ENCODE results near the gene CAPZB. TPM values are rescaled to one million over a fixed set of nuclear protein-coding genes. Genes with fewer than 3 reads are reported as not detected.

Gene CAPZB
- total and polyA plus RNA-seq, 2 experiments from 2014 or later: 86.2 to 278 TPM

- TF ChIP-seq CTCF (IDR thresholded peaks at IDR 0.05; ENCODE audit: low read depth, low read length): no peak
- Histone ChIP-seq H3K27ac (peak overlapping the region; percentile 78), H3K9me3 (ENCODE audit: low read depth) (no peaks in the 10 kb centered on the region), H3K4me1 (ENCODE audit: low read depth) (peaks cover 32% of the 10 kb centered on the region), H3K27me3 (no peaks in the 10 kb centered on the region), H3K36me3 (no peaks in the 10 kb centered on the region), H3K4me3 (no peak overlapping the region)
- DNase-seq (ENCODE audit: low read depth in 1 of 2, low spot score in 1 of 2): no peak
Measured at GRCh38 chr1:19406680-19407079, 78.7 kb downstream of the CAPZB start.

- peaks cover 35% of the 10 kb centered on the region for H3K4me1 ChIP-seq (ENCODE audit: low read depth)
- peak overlapping the region; percentile 43 for H3K27ac ChIP-seq
- peak in 1 of 2 donors; percentile 53 for DNase-seq (ENCODE audit: low read depth in 1 of 2, low spot score in 1 of 2)
- H3K36me3 ChIP-seq: no peaks in the 10 kb centered on the region
- no peak for TF ChIP-seq CTCF (IDR thresholded peaks at IDR 0.05; ENCODE audit: low read depth, low read length)
- H3K27me3 ChIP-seq: no peaks in the 10 kb centered on the region
- no peak overlapping the region for H3K4me3 ChIP-seq
- H3K9me3 ChIP-seq (ENCODE audit: low read depth): no peaks in the 10 kb centered on the region
Measured at GRCh38 chr1:19405761-19406487, 79.4 kb downstream of the CAPZB start.

- no peaks in the 10 kb centered on the region for H3K27me3 ChIP-seq
- H3K27ac ChIP-seq: peak overlapping the region; percentile 43
- peaks cover 42% of the 10 kb centered on the region for H3K4me1 ChIP-seq (ENCODE audit: low read depth)
- no peak for DNase-seq (ENCODE audit: low read depth in 1 of 2, low spot score in 1 of 2)
- H3K4me3 ChIP-seq: no peak overlapping the region
- no peaks in the 10 kb centered on the region for H3K9me3 ChIP-seq (ENCODE audit: low read depth)
- no peaks in the 10 kb centered on the region for H3K36me3 ChIP-seq
- TF ChIP-seq CTCF (IDR thresholded peaks at IDR 0.05; ENCODE audit: low read depth, low read length): peak; percentile 14
Measured at GRCh38 chr1:19405195-19405760, 80.1 kb downstream of the CAPZB start.

- Histone ChIP-seq H3K4me3 (no peak overlapping the region), H3K36me3 (no peaks in the 10 kb centered on the region), H3K4me1 (ENCODE audit: low read depth) (peaks cover 47% of the 10 kb centered on the region), H3K27ac (no peak overlapping the region), H3K9me3 (ENCODE audit: low read depth) (no peaks in the 10 kb centered on the region), H3K27me3 (no peaks in the 10 kb centered on the region)
- TF ChIP-seq CTCF (IDR thresholded peaks at IDR 0.05; ENCODE audit: low read depth, low read length): no peak
- no peak for DNase-seq (ENCODE audit: low read depth in 1 of 2, low spot score in 1 of 2)
Measured at GRCh38 chr1:19404748-19405147, 80.6 kb downstream of the CAPZB start.

GRCh38 chr1:19403256-19403655 is 82.1 kb downstream of the CAPZB start:
- peaks cover 48% of the 10 kb centered on the region for H3K4me1 ChIP-seq (ENCODE audit: low read depth)
- H3K9me3 ChIP-seq (ENCODE audit: low read depth): no peaks in the 10 kb centered on the region
- no peaks in the 10 kb centered on the region for H3K36me3 ChIP-seq
- H3K27me3 ChIP-seq: no peaks in the 10 kb centered on the region
- DNase-seq (ENCODE audit: low read depth in 1 of 2, low spot score in 1 of 2): no peak
- no peak overlapping the region for H3K4me3 ChIP-seq
- no peak overlapping the region for H3K27ac ChIP-seq
- no peak for TF ChIP-seq CTCF (IDR thresholded peaks at IDR 0.05; ENCODE audit: low read depth, low read length)
